HG03025 (cell line): Measurements from ENCODE around the gene PALLD.
A peak's percentile ranks its signal among the peaks of the same experiment; 100 is the strongest.

Source experiments
- ATAC-seq: cut with Tn5 transposase; IDR thresholded peaks from one replicate; pipeline ENCODE4 v1.9.1; 2021; ENCODE audit warnings: mild to moderate bottlenecking, moderate library complexity; ENCODE audit not compliant: unreplicated experiment, low FRiP score

The PALLD gene

GRCh38 chr4:168585168-168586091, 88.6 kb downstream of the PALLD start:
- ATAC-seq, result peak; percentile 75

- ATAC-seq, result no peak
These were observed 90.1 kb downstream of the PALLD start for GRCh38 chr4:168586926-168587325.

GRCh38 chr4:168587411-168588125, 90.7 kb downstream of the PALLD start:
- ATAC-seq, result no peak

DNA sequence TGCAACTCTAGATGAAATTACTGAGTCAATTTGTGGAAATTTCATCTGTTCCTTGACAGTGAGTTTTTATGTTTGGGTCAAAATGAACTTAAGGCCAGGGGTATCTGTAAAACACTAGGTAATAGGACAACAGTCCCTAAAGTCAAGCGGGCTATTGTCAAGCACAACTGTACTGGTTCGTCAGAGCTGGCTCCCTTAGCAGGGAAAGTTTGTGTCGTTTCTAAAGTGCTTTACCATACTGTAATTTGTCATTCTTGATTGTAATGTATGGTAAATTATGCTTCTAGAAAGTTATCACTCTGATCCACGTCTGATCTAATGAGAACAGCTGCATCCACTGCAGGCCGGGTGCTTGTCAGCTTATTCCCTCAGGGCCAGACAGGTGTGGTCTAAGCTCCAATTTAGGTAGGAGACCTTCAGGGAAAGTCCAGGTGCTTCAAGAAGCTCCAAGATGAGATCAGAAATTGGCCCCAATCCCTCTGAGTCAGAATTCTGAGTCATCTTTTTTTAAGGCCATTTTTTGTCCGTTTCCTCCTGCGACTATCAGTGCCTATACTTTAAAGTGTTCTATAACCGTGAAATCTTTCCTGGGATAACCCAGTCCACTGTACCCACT, 92.2 kb downstream of the PALLD start:
- ATAC-seq, result no peak

DNA sequence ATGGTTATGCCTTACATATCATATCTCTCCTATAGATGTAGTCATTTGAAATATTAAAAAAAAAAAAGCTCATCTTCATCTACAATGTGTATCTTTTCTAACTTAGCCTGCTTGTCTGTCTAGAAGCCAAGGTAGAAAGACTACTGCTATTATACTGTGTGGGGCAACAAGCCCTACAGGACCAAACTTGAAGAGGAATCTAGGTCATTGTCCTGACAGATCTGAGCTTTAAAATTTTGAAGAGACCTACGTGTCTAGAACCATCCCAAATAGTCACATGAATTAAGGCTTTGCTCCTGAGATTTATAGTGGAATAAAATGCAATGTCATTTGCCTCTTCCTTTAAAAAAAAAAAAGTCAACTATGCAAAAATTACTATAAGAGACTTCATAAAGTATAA, 95.8 kb downstream of the PALLD start:
- ATAC-seq, result no peak

- no peak for ATAC-seq
These were observed 96.5 kb downstream of the PALLD start for GRCh38 chr4:168593399-168593798.

GRCh38 chr4:168594121-168594520, 97.3 kb downstream of the PALLD start:
- no peak for ATAC-seq

GRCh38 chr4:168598191-168598590, 101.3 kb downstream of the PALLD start:
- no peak for ATAC-seq

DNA sequence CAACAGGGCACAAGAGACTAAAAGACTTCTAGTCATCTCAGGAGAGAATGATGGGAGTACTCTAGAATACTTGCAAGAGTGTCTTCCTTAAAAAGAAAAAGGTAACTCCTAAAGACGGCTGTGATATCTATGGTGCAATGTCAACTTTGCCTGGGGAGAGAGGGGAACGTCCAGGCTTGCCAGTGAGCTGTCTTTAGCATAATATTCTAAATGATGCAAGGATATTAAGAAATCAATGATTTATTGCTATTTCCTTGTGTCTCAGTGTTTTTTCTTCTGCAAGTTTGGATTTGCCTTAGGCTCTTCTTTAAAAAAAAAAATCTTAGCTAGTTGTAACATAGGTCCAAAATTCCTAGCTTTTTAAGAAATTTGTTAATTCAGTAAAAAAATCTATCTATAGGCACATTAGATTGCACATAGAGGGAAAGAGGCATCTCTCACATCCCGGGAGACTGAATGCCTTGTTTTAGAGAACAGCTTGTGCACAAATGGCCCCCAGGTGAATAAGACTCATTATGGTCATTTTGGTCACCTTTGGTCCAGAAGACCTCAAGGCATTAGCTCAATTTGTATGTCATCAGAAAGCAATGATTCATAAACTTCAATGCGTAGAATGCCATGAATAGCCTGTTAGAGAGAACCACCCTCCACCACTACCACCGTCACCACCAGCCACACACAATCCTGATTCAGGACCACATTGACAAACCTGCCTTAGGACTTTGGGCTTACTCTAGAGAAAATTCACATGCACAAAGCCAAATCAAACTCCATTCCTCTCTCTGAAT, 104.1 kb downstream of the PALLD start:
- no peak for ATAC-seq

GRCh38 chr4:168601899-168602298, 105.0 kb downstream of the PALLD start:
- no peak for ATAC-seq

DNA sequence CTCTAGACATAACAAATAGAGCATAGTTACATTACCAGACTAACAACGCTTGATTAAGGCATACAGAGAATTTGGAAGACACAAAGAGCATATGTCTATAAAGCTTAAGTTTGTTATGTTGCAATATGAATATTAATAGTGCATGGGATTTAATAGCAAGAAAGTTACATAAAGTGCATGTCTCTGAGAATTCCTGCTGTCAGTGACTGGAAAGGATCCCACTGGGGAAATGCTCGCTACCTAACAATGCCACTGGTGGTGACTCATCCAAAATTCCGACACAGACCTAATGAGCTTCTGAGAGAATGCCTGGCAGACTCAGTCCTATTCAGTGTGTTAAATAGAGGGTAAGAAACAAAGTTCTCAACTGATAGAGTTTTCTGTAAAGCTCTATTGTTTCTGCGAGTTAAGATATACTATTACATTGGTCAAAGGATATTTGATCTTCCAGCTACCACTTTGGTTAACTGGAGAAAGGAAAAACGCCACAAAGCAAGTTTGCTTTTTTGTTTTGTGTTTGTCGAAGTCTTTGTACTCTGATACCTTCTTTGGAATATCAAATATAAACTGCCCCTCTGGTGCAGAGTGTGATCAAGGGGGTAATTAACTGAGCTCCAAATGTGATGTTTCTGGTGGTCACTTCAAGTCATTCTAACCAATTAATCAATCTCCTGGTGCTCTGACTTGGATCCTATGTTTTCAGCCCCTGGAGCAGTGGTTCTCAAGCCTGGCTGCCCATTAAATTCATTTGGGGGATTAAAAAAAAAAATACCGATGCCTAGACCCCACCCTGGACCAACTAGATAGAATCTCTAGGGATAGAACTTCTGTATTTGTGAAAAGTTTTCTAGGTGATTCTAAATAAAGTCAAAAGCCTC, 107.9 kb downstream of the PALLD start:
- no peak for ATAC-seq

- no peak for ATAC-seq
These were observed 108.6 kb downstream of the PALLD start for GRCh38 chr4:168605411-168605810.

GRCh38 chr4:168607215-168607614, 110.4 kb downstream of the PALLD start:
- ATAC-seq, result no peak

DNA sequence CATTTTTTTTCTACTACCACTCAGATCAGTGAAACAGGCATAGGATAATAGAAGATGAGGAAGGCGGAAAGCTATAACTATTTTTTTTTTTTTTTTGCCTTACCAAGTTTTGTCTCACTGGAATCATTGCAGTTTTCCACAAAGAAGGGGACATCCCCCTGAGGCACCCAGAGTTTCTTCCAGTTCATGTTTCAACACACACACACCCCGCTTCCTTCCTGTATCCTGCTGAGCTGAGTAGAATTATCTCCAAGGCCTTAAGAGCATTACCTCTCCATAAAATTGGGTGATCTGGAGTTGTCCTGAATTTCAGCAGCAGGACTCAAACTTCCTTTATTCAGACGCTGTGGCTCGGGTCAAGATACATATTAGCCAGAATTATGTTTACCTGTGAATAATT, 111.9 kb downstream of the PALLD start:
- ATAC-seq, result no peak

DNA sequence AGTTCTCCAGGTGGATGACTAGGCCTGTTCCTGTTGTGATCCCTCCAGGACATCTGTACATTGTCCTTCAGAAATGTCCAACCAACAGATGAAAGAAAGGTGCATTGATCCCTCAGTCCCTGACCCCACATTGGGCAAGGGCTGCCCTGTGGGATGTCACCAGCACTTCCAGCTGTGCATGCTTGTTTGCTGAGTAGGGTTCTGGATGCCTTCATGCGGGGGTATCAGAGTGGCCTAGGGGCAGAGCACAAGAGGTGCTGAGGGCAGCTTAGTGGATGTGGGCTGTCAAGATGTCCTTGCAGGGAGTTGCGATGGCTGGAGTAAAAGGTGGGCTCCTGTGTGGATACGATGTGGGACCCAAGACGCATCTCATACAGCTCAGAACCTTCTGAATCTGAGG, 112.5 kb downstream of the PALLD start:
- no peak for ATAC-seq

GRCh38 chr4:168610911-168611530, 114.2 kb downstream of the PALLD start:
- ATAC-seq, result no peak

DNA sequence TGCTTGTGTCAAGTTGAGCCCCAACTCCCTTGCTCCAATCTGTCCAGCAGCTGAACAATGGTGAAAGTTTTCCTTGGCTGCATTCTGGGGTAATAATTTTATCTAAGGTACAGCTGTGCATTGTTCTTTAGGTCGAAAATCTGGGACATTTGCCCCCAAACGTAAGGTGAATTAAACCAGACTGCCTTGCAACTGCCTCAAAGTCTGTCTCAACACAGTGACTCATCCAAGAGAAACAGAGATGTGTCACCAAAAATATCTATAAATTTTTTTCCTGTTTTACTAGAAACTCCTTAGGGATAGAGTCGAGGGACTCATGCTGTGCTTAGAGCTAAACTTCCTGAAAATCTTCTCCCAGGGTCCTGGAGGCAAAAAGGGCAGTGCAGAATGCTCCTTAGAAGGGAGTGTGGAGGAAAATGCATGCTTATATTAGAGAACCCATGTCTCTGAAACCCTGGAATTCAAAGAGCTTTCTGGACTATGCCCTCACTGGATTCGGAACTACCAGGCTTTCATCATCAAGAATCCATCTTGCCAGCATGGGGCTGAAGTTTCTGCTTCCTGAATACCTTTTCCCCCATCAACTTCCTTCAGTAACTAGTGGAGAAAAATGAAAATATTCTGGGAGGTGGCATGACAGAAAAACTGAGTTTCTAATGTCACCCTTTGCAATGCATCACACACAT, 115.7 kb downstream of the PALLD start:
- no peak for ATAC-seq

DNA sequence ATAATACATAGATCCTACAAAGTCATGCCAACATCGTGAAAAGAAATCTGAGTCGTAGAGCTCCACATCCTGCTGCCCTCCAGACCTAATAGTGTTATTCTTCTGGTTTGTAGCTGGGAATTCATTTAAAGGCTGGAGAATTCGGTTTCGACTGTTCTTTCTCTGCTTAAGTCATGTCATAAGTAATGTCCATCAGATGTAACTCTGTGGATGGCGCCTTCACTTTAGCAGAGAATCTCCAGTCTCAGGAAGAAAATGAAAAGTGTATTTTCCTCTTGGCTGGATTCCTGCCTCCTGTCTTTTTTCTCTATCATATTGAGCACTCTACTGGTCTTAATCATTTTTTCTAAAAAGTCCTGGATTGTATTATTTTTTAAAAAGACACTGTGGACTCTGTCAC, 117.0 kb downstream of the PALLD start:
- no peak for ATAC-seq
